Body of pancreas (tissue), 4 donors: ENCODE data around the gene TENT5A. TPM values are rescaled to one million over a fixed set of nuclear protein-coding genes. Genes with fewer than 3 reads are reported as not detected.

Experiments used
- ATAC-seq: fragments of 150-250 bp; one replicate; pipeline ENCODE4 v1.9.1; 2016
- DNase-seq, 4 donors: peaks; one replicate each; pipeline ENCODE4 v3.0.0-alpha.2; 2019
- H3K27ac ChIP-seq, 4 donors: fragments of 200-600 bp; sonication (generic); 1 replicate in 3 of 4; 2 replicates in 1 of 4; pipeline versions ENCODE4 v1.5.1 to v1.6.1; 2016 to 2019; ENCODE audit warnings: mild to moderate bottlenecking in 1 of 4, mixed read lengths in 1 of 4, moderate library complexity in 1 of 4
- H3K27me3 ChIP-seq, 2 donors: fragments of 200-600 bp; sonication (generic); one replicate each; pipeline ENCODE4 v1.6.0; 2016; ENCODE audit warnings: mild to moderate bottlenecking in 1 of 2
- H3K36me3 ChIP-seq, 2 donors: fragments of 200-600 bp; sonication (generic); replicated peaks in 1 of 2; 2 replicates each; pipeline ENCODE4 v1.5.1; 2016; ENCODE audit warnings: low read depth in 2 of 2; ENCODE audit not compliant: insufficient read depth in 1 of 2
- H3K4me1 ChIP-seq: fragments of 200-600 bp; sonication (generic); one replicate; pipeline ENCODE4 v1.6.0; 2016
- H3K4me3 ChIP-seq, 2 donors: fragments of 200-600 bp; sonication (generic); 1 replicate in 1 of 2; 2 replicates in 1 of 2; pipeline ENCODE4 v1.5.1; 2016 to 2019
- H3K9me3 ChIP-seq, 3 donors: fragments of 200-600 bp; sonication (generic); 1 replicate in 2 of 3; 2 replicates in 1 of 3; pipeline ENCODE4 v1.5.1; 2016
- POLR2A ChIP-seq, 3 donors: fragments of 450-650 bp; IDR thresholded peaks; one replicate each; pipeline ENCODE4 v1.6.1; 2016; ENCODE audit warnings: antibody characterized with exemption in 3 of 3, mild to moderate bottlenecking in 2 of 3
- WGBS, 2 donors: methylation state at CpG; one replicate each; pipeline ENCODE4 v1.1.5; 2017; 5-methylcytosine and 5-hydroxymethylcytosine counted together
- intact Hi-C: fragments of 100-400 bp; cut with DNase I; formaldehyde crosslinking; loops from one replicate; pipeline ENCODE4 v1.15.1; 2023
- total RNA-seq, 2 donors: library from RNA; depleted of rRNA; stranded (reverse); fragments of >200 nt; gene quantifications; one replicate each; pipeline ENCODE4 v1.1.0, GENCODE V29; 2016
- TF ChIP-seq, protein P1 (sequence below), 7 experiments: fragments of 450-650 bp in 4 of 7; fragments of 200-600 bp in 3 of 7; sonication (generic) in 3 of 7; IDR thresholded peaks; one replicate each; pipeline ENCODE4 v1.5.1; 2016 to 2019; ENCODE audit warnings: antibody characterized with exemption in 7 of 7

TENT5A gene
- total RNA-seq, 2 donors from 2014 or later, result 7.3 to 8.2 TPM

DNA sequence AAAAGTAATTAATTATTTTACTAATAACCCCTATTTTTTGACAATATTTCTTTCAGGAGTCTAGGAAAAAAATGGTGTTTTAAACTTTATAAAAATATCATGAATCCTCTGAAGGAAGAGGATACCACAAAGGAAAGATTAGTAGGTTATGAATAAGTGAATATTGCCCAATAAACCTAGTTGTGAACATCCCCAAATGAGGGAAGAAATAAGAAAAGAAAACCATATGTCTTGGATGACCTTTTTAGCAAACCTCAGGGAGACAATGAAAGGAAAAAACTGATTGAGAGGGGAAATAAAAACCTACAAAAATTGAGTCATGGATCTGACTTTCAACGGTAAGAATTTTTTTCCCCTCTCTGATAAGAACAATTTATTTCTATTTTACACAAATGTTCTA, 34.4 kb downstream of the TENT5A start:
- whole genome bisulfite sequencing, 2 donors, result 65 to 77% methylated on average over 1 of the region's 1 CpG
- Histone ChIP-seq H3K36me3 (no peaks in the 10 kb centered on the region), H3K4me3 (no peak overlapping the region), H3K27ac (no peak overlapping the region), H3K9me3 (no peaks in the 10 kb centered on the region), H3K27me3 (no peaks in the 10 kb centered on the region), H3K4me1 (no peaks in the 10 kb centered on the region)
- DNase-seq, result no peak
- intact Hi-C loops, result no loop called here
- ATAC-seq, result no peak
- TF ChIP-seq, protein P1, sequence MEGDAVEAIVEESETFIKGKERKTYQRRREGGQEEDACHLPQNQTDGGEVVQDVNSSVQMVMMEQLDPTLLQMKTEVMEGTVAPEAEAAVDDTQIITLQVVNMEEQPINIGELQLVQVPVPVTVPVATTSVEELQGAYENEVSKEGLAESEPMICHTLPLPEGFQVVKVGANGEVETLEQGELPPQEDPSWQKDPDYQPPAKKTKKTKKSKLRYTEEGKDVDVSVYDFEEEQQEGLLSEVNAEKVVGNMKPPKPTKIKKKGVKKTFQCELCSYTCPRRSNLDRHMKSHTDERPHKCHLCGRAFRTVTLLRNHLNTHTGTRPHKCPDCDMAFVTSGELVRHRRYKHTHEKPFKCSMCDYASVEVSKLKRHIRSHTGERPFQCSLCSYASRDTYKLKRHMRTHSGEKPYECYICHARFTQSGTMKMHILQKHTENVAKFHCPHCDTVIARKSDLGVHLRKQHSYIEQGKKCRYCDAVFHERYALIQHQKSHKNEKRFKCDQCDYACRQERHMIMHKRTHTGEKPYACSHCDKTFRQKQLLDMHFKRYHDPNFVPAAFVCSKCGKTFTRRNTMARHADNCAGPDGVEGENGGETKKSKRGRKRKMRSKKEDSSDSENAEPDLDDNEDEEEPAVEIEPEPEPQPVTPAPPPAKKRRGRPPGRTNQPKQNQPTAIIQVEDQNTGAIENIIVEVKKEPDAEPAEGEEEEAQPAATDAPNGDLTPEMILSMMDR (IDR thresholded peaks at IDR 0.05), result no peak
- no peak for TF ChIP-seq POLR2A (IDR thresholded peaks at IDR 0.05)

DNA sequence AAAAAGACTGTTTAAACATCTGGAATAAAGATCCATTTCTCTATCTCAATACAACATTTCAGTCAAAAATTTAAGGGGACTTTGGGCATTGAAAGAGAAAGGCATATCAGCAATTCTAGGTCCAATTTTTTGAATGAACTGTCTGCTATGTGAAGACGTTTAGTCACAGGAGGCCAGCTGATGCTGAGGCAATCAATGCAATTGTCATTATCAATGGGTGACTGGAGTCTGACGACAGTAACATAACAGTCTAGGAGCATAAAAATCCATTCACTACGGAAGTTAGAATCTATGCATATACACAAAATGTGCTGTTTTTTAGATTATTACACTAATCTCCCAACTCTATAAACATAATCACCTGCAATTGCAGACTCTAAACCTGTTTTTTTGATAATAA, 37.8 kb downstream of the TENT5A start:
- no peak for ATAC-seq
- 71 to 84% methylated on average over 3 of the region's 3 CpGs for WGBS, 2 donors
- Histone ChIP-seq H3K4me1 (no peaks in the 10 kb centered on the region), H3K9me3 (no peaks in the 10 kb centered on the region), H3K27ac (no peak overlapping the region), H3K4me3 (no peak overlapping the region), H3K27me3 (no peaks in the 10 kb centered on the region), H3K36me3 (no peaks in the 10 kb centered on the region)
- intact Hi-C loops, result no loop called here
- TF ChIP-seq POLR2A (IDR thresholded peaks at IDR 0.05), result no peak
- TF ChIP-seq, protein P1 (IDR thresholded peaks at IDR 0.05), result no peak
- no peak for DNase-seq

DNA sequence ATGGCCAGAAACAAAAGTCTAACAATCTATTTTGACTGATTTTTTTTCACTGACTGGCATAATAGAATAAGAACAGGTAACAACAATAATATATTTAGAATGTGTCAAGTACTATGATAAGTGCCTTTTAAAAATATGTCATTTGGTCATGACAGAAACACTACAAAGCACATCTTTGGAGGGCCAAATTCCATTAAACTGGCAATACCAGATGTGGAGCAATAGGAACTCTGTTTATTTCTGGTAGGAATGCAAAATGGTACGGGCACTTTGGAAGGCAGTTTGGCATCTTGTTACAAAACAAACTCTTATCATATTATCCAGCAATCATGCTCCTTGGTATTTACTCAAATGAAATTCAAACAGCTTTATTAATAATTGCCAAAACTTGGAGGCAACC, 39.3 kb downstream of the TENT5A start:
- no peak for ATAC-seq
- no peaks in the 10 kb centered on the region for H3K36me3 ChIP-seq
- 22 to 25% methylated on average over 1 of the region's 1 CpG for WGBS, 2 donors
- no peaks in the 10 kb centered on the region for H3K27me3 ChIP-seq
- H3K4me3 ChIP-seq, result no peak overlapping the region
- H3K9me3 ChIP-seq, result no peaks in the 10 kb centered on the region
- H3K27ac ChIP-seq, result no peak overlapping the region
- TF ChIP-seq, protein P1 (IDR thresholded peaks at IDR 0.05), result no peak
- TF ChIP-seq POLR2A (IDR thresholded peaks at IDR 0.05), result no peak
- no peak for DNase-seq
- intact Hi-C loops, result no loop called here
- no peaks in the 10 kb centered on the region for H3K4me1 ChIP-seq

DNA sequence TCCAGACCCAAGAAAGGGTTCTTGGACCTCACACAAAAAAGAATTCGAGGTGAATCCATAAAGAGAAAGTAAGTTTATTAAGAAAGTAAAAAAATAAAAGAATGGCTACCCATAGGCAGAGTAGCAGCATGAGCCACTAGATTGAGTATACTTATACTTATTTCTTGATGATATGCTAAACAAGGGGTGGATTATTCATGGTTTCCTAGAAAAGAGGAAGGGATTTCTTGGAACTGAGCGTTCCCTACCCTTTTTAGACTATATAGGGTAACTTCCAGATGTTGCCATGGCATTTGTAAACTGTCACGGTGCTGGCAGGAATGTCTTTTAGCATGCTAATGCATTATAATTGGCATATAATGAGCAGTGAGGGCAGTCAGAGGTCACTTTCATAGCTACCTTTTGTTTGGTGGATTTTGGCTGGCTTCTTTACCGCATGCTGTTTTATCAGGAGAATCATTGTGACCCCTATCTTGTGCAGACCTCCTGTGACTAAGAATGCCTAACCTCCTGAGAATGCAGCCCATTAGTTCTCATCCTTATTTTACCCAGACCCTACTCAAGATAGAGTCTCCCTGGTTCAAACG, 44.3 kb downstream of the TENT5A start:
- Histone ChIP-seq H3K27ac (no peak overlapping the region), H3K9me3 (no peaks in the 10 kb centered on the region), H3K27me3 (no peaks in the 10 kb centered on the region), H3K4me3 (no peak overlapping the region), H3K36me3 (no peaks in the 10 kb centered on the region), H3K4me1 (no peaks in the 10 kb centered on the region)
- ATAC-seq, result no peak
- TF ChIP-seq, protein P1 (IDR thresholded peaks at IDR 0.05), result no peak
- no peak for TF ChIP-seq POLR2A (IDR thresholded peaks at IDR 0.05)
- intact Hi-C loops, result no loop called here
- WGBS, 2 donors, result 58 to 64% methylated on average over 5 of the region's 5 CpGs
- DNase-seq, result no peak

DNA sequence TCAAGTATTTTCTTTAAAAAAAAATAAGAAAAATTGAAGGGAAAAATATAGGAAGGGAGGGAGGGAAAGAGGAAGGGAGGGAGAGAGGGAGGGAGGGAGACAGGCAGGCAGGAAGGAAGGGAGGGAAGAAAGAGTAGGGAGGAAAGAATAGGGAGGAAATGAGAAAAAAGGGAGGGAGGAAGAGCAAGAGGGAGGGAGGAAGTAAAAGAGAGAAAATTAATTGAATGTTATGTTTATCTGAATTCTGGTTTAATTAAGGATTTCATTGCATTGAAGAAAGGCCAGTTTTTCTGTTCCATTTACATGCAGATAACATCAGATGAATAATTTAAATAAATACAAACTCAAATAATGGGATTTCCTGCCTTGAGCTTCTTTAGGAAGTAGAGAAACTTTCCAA, 47.8 kb downstream of the TENT5A start:
- DNase-seq (no peak), ATAC-seq (no peak)
- intact Hi-C loops, result no loop called here
- Histone ChIP-seq H3K4me1 (no peaks in the 10 kb centered on the region), H3K27ac (no peak overlapping the region), H3K9me3 (no peaks in the 10 kb centered on the region), H3K4me3 (no peak overlapping the region), H3K27me3 (no peaks in the 10 kb centered on the region), H3K36me3 (no peaks in the 10 kb centered on the region)
- no peak for TF ChIP-seq POLR2A (IDR thresholded peaks at IDR 0.05)
- TF ChIP-seq, protein P1 (IDR thresholded peaks at IDR 0.05), result no peak
